Neural cell (in vitro differentiated cells): ENCODE results near the gene REEP6. TPM values are rescaled to one million over a fixed set of nuclear protein-coding genes. Genes with fewer than 3 reads are reported as not detected.

Experiments
- H2AFZ ChIP-seq: fragments of 200-600, 300-800 bp; sonication (generic), shearing (Covaris generic); 2 replicates; pipeline ENCODE4 v1.6.0; 2014; ENCODE audit warnings: low read depth, mild to moderate bottlenecking, antibody characterized with exemption, low read length, moderate library complexity
- H3F3A ChIP-seq: fragments of 200-600 bp; shearing (Covaris generic); 2 replicates; pipeline ENCODE4 v1.6.1; 2016; ENCODE audit warnings: mild to moderate bottlenecking, moderate library complexity, mixed read lengths, antibody characterized with exemption, low read length; ENCODE audit not compliant: insufficient read depth, poor library complexity, severe bottlenecking
- H3K27ac ChIP-seq: fragments of 200-600, 300-800 bp; sonication (generic), shearing (Covaris generic); 2 replicates; pipeline ENCODE4 v1.5.1; 2014; ENCODE audit warnings: mild to moderate bottlenecking, low read length, moderate library complexity
- H3K27me3 ChIP-seq: fragments of 300-800, 200-600 bp; sonication (generic), shearing (Covaris generic); 2 replicates; pipeline ENCODE4 v1.6.0; 2014; ENCODE audit warnings: mild to moderate bottlenecking, low read depth, low read length, moderate library complexity; ENCODE audit not compliant: insufficient read depth
- H3K36me3 ChIP-seq: fragments of 300-800, 200-600 bp; sonication (generic), shearing (Covaris generic); 2 replicates; pipeline ENCODE4 v1.5.1; 2014; ENCODE audit warnings: mild to moderate bottlenecking, antibody characterized with exemption, low read length, moderate library complexity; ENCODE audit not compliant: insufficient read depth
- H3K4me2 ChIP-seq: fragments of 300-800, 200-600 bp; sonication (generic), shearing (Covaris generic); 2 replicates; pipeline ENCODE4 v1.6.0; 2014; ENCODE audit warnings: mild to moderate bottlenecking, low read length
- H3K4me3 ChIP-seq: fragments of 300-800, 200-600 bp; sonication (generic), shearing (Covaris generic); 2 replicates; pipeline ENCODE4 v1.5.1; 2014; ENCODE audit warnings: mild to moderate bottlenecking, low read length, moderate library complexity
- H3K79me2 ChIP-seq: fragments of 200-600 bp; shearing (Covaris generic); replicated peaks from 2 replicates; pipeline ENCODE4 v1.6.0; 2014; ENCODE audit warnings: mild to moderate bottlenecking, low read length, moderate library complexity; ENCODE audit not compliant: insufficient read depth
- H3K9ac ChIP-seq: fragments of 300-800, 200-600 bp; sonication (generic), shearing (Covaris generic); 2 replicates; pipeline ENCODE4 v1.6.1; 2016; ENCODE audit warnings: mild to moderate bottlenecking, low read length, mixed read lengths
- H3K9me2 ChIP-seq: fragments of 200-600 bp; shearing (Covaris generic); 2 replicates; pipeline ENCODE4 v1.6.1; 2016; ENCODE audit warnings: mild to moderate bottlenecking, low read length, mixed read lengths; ENCODE audit not compliant: insufficient read depth
- H3K9me3 ChIP-seq: fragments of 200-600, 300-800 bp; sonication (generic), shearing (Covaris generic); 2 replicates; pipeline ENCODE4 v1.6.1; 2016; ENCODE audit warnings: mild to moderate bottlenecking, mixed run types, low read length, moderate library complexity, mixed read lengths
- H4K20me1 ChIP-seq: fragments of 200-600 bp; shearing (Covaris generic); 2 replicates; pipeline ENCODE4 v1.6.1; 2016; ENCODE audit warnings: mild to moderate bottlenecking, mixed run types; ENCODE audit not compliant: insufficient read depth
- EP300 ChIP-seq: fragments of 450-650 bp; conservative IDR thresholded peaks from 2 replicates; pipeline ENCODE4 v1.6.1; 2014; ENCODE audit warnings: antibody characterized with exemption, mild to moderate bottlenecking, moderate library complexity; ENCODE audit not compliant: poor library complexity, severe bottlenecking
- EZH2 ChIP-seq: fragments of 200-600, 300-800 bp; shearing (Covaris generic), sonication (generic); IDR thresholded peaks from 2 replicates; pipeline ENCODE4 v1.6.1; 2014; ENCODE audit warnings: antibody characterized with exemption, low read length, borderline replicate concordance, mild to moderate bottlenecking; ENCODE audit not compliant: insufficient read depth, poor library complexity, severe bottlenecking
- MXI1 ChIP-seq: fragments of 450-650 bp; conservative IDR thresholded peaks from 2 replicates; pipeline ENCODE4 v1.6.1; 2014; ENCODE audit warnings: antibody characterized with exemption, mild to moderate bottlenecking; ENCODE audit not compliant: poor library complexity, severe bottlenecking
- POLR2AphosphoS5 ChIP-seq: IDR thresholded peaks from 2 replicates; pipeline ENCODE4 v1.6.1; 2012
- RAD21 ChIP-seq: fragments of 450-650 bp; conservative IDR thresholded peaks from 2 replicates; pipeline ENCODE4 v1.6.1; 2014; ENCODE audit warnings: antibody characterized with exemption, mild to moderate bottlenecking, moderate library complexity
- SMC3 ChIP-seq: fragments of 450-650 bp; conservative IDR thresholded peaks from 2 replicates; pipeline ENCODE4 v1.6.1; 2014; ENCODE audit warnings: antibody characterized with exemption, mild to moderate bottlenecking, moderate library complexity; ENCODE audit not compliant: poor library complexity
- TAF1 ChIP-seq: IDR thresholded peaks from 2 replicates; pipeline ENCODE4 v1.6.1; 2012; ENCODE audit warnings: low read depth
- polyA plus RNA-seq: library from polyadenylated mRNA; depleted of rRNA; stranded (reverse); fragments of >200 nt; gene quantifications from 2 replicates; pipeline ENCODE4 v1.2.3, GENCODE V29; 2014
- TF ChIP-seq, protein P1 (sequence below): IDR thresholded peaks from 2 replicates; pipeline ENCODE4 v1.6.1; 2012; ENCODE audit warnings: borderline replicate concordance
- TF ChIP-seq, protein P2 (sequence below): fragments of 450-650 bp; IDR thresholded peaks from 2 replicates; pipeline ENCODE4 v1.5.1; 2014; ENCODE audit warnings: antibody characterized with exemption, mild to moderate bottlenecking, moderate library complexity; ENCODE audit not compliant: poor library complexity, severe bottlenecking

The REEP6 gene
- polyA plus RNA-seq, 1 donor from 2014 or later = 10.7 TPM

DNA sequence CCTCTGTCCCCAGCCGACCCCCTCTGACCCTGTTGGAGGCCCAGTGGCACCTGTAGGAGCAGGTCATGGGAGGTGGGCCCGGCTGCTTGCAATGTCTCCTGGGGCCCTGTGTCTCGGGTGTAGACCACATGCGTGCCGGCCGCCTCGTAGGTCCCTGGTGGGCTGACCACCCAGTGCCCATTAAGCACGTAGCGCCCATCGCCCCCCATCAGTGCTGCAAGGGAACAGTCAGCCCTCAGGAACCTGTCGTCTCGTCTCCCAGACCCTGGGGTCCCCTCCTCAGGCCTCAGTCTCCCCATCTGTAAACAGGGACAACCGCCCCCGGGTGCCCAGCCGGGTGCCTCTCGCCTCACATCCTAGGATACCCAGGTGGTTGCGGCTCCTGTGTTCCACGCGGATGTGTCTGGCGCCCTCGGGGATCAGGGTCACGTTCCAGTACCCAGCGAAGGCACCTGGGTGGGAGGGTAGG, 16.2 kb downstream of the REEP6 start:
- peak overlapping the region; percentile 30 for H2AFZ ChIP-seq
- H3K9ac ChIP-seq = peak overlapping the region; percentile 86
- no peaks in the 10 kb centered on the region for H3K36me3 ChIP-seq
- H3K9me3 ChIP-seq = no peaks in the 10 kb centered on the region
- H3K9me2 ChIP-seq = no peaks in the 10 kb centered on the region
- H3K4me3 ChIP-seq = peak overlapping the region; percentile 73
- no peaks in the 10 kb centered on the region for H4K20me1 ChIP-seq
- no peaks in the 10 kb centered on the region for H3F3A ChIP-seq
- no peaks in the 10 kb centered on the region for H3K79me2 ChIP-seq
- TF ChIP-seq TAF1 (no peak), SMC3 (no peak), POLR2AphosphoS5 (no peak), EP300 (no peak), RAD21 (no peak), MXI1 (no peak), EZH2 (no peak)
- TF ChIP-seq, protein P1, sequence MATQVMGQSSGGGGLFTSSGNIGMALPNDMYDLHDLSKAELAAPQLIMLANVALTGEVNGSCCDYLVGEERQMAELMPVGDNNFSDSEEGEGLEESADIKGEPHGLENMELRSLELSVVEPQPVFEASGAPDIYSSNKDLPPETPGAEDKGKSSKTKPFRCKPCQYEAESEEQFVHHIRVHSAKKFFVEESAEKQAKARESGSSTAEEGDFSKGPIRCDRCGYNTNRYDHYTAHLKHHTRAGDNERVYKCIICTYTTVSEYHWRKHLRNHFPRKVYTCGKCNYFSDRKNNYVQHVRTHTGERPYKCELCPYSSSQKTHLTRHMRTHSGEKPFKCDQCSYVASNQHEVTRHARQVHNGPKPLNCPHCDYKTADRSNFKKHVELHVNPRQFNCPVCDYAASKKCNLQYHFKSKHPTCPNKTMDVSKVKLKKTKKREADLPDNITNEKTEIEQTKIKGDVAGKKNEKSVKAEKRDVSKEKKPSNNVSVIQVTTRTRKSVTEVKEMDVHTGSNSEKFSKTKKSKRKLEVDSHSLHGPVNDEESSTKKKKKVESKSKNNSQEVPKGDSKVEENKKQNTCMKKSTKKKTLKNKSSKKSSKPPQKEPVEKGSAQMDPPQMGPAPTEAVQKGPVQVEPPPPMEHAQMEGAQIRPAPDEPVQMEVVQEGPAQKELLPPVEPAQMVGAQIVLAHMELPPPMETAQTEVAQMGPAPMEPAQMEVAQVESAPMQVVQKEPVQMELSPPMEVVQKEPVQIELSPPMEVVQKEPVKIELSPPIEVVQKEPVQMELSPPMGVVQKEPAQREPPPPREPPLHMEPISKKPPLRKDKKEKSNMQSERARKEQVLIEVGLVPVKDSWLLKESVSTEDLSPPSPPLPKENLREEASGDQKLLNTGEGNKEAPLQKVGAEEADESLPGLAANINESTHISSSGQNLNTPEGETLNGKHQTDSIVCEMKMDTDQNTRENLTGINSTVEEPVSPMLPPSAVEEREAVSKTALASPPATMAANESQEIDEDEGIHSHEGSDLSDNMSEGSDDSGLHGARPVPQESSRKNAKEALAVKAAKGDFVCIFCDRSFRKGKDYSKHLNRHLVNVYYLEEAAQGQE = no peak
- TF ChIP-seq, protein P2, sequence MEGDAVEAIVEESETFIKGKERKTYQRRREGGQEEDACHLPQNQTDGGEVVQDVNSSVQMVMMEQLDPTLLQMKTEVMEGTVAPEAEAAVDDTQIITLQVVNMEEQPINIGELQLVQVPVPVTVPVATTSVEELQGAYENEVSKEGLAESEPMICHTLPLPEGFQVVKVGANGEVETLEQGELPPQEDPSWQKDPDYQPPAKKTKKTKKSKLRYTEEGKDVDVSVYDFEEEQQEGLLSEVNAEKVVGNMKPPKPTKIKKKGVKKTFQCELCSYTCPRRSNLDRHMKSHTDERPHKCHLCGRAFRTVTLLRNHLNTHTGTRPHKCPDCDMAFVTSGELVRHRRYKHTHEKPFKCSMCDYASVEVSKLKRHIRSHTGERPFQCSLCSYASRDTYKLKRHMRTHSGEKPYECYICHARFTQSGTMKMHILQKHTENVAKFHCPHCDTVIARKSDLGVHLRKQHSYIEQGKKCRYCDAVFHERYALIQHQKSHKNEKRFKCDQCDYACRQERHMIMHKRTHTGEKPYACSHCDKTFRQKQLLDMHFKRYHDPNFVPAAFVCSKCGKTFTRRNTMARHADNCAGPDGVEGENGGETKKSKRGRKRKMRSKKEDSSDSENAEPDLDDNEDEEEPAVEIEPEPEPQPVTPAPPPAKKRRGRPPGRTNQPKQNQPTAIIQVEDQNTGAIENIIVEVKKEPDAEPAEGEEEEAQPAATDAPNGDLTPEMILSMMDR = no peak
- peaks cover 13% of the 10 kb centered on the region for H3K27me3 ChIP-seq
- H3K4me2 ChIP-seq = no peak overlapping the region
- peak overlapping the region; percentile 95 for H3K27ac ChIP-seq

DNA sequence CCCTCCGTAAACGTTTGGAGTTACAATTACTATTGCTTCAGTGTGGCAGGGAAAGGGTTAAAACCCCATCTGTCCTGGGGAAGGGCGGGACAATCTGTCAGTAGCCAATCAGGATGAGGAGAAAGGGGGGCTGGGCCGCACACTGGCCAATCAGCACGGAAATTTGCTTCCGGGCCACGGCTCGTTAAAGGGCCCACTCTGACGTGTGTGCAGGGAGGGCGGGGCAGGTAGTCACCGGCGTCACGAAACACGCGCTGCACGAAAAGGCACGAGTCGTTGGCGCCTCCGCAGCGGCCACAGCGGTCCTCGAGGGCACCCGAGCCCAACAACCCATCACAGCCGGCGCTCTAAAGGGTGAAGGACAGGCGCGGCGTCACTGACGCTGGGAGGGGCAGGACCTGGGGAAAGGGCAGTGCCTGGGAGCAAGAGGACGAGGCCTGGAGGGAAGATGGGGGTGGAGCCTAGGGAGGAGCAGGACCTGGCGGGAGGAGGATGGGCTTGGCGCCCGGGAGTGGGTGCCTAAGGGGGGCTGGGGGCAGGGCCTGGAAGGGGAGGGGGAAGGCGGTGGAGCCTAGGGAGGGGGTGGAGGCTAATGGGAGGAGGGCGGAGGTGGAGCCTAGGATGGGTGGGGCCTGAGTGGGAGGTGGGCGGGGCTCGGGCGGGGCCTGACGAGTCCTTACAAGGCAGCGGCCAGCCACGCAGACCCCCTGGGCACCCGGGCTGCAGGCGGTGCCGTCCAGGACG, 17.0 kb downstream of the REEP6 start:
- Histone ChIP-seq H3K4me2 (peak overlapping the region; percentile 58), H4K20me1 (no peaks in the 10 kb centered on the region), H3K9me3 (no peaks in the 10 kb centered on the region), H3F3A (no peaks in the 10 kb centered on the region), H3K27ac (peak overlapping the region; percentile 95), H3K79me2 (no peaks in the 10 kb centered on the region), H2AFZ (peak overlapping the region; percentile 81), H3K4me3 (peak overlapping the region; percentile 73), H3K27me3 (peaks cover 20% of the 10 kb centered on the region), H3K9ac (peak overlapping the region; percentile 86), H3K9me2 (no peaks in the 10 kb centered on the region), H3K36me3 (no peaks in the 10 kb centered on the region)
- TF ChIP-seq TAF1 (peak; percentile 38), RAD21 (peak; percentile 20), SMC3 (no peak), MXI1 (peak; percentile 84), POLR2AphosphoS5 (peak; percentile 88), EZH2 (no peak), EP300 (peak; percentile 66)
- TF ChIP-seq, protein P2 = no peak
- TF ChIP-seq, protein P1 = peak; percentile 63
